HepG2 (cell line): ENCODE results near the gene ZNF740. TPM values are rescaled to one million over a fixed set of nuclear protein-coding genes. Genes with fewer than 3 reads are reported as not detected.

ENCODE experiments used
- AHDC1 ChIP-seq: sonication (generic); formaldehyde crosslinking; IDR thresholded peaks from 2 replicates; pipeline ENCODE4 v1.5.1; 2020; ENCODE audit warnings: mild to moderate bottlenecking, missing genetic modification reagents, borderline replicate concordance
- CENPT ChIP-seq: sonication (generic); formaldehyde crosslinking; IDR thresholded peaks from 2 replicates; pipeline ENCODE4 v1.8.0; 2022; ENCODE audit warnings: low read depth, mild to moderate bottlenecking, moderate library complexity, missing genetic modification reagents
- CHD4 ChIP-seq: fragments of 200-600 bp; sonication (generic); IDR thresholded peaks from 2 replicates; pipeline ENCODE4 v1.7.0; 2017; ENCODE audit warnings: mild to moderate bottlenecking, low read length, borderline replicate concordance
- HES4 ChIP-seq: sonication (generic); formaldehyde crosslinking; IDR thresholded peaks from 2 replicates; pipeline ENCODE4 v1.9.0; 2021; ENCODE audit warnings: mild to moderate bottlenecking, missing genetic modification reagents, borderline replicate concordance
- HOXA9 ChIP-seq: sonication (generic); formaldehyde crosslinking; IDR thresholded peaks from 2 replicates; pipeline ENCODE4 v1.8.1; 2022; ENCODE audit warnings: missing genetic modification reagents, mild to moderate bottlenecking, moderate library complexity, borderline replicate concordance
- MED1 ChIP-seq: sonication (generic); formaldehyde crosslinking; IDR thresholded peaks from 2 replicates; pipeline ENCODE4 v1.4.0; 2020; ENCODE audit warnings: missing genetic modification reagents
- MED13 ChIP-seq: sonication (generic); formaldehyde crosslinking; IDR thresholded peaks from 2 replicates; pipeline ENCODE4 v1.5.0; 2020; ENCODE audit warnings: missing genetic modification reagents
- SOX13 ChIP-seq, 3 experiments: fragments of 450-650 bp in 1 of 3; sonication (generic) in 1 of 3; formaldehyde crosslinking in 1 of 3; IDR thresholded peaks in 2 of 3; conservative IDR thresholded peaks in 1 of 3; 2 replicates each; pipeline versions ENCODE4 v1.5.0 to v1.6.1; 2016 to 2020; ENCODE audit warnings: antibody characterized with exemption in 1 of 3, mild to moderate bottlenecking in 1 of 3, missing compliant biosample characterization in 1 of 3, missing genetic modification reagents in 1 of 3, moderate library complexity in 1 of 3
- SP1 ChIP-seq, 2 experiments: fragments of 450-650 bp in 1 of 2; sonication (generic) in 1 of 2; formaldehyde crosslinking in 1 of 2; IDR thresholded peaks; 2 replicates each; pipeline versions ENCODE4 v1.4.0 to v1.6.1; 2016 to 2020; ENCODE audit warnings: missing genetic modification reagents in 1 of 2
- ZNF160 ChIP-seq: sonication (generic); formaldehyde crosslinking; IDR thresholded peaks from 2 replicates; pipeline ENCODE4 v1.8.0; 2022; ENCODE audit warnings: mild to moderate bottlenecking, inconsistent platforms, missing genetic modification reagents
- ZNF3 ChIP-seq: IDR thresholded peaks from 2 replicates; pipeline ENCODE4 v1.7.0; 2017; ENCODE audit warnings: inconsistent platforms
- ZNF441 ChIP-seq: sonication (generic); formaldehyde crosslinking; IDR thresholded peaks from 2 replicates; pipeline ENCODE4 v1.7.0; 2021; ENCODE audit warnings: missing genetic modification reagents, borderline replicate concordance
- ZNF460 ChIP-seq: sonication (generic); formaldehyde crosslinking; IDR thresholded peaks from 2 replicates; pipeline ENCODE4 v1.5.1; 2020; ENCODE audit warnings: missing genetic modification reagents, mild to moderate bottlenecking, borderline replicate concordance
- ZNF510 ChIP-seq: sonication (generic); formaldehyde crosslinking; IDR thresholded peaks from 2 replicates; pipeline ENCODE4 v1.4.0; 2020; ENCODE audit warnings: low read depth, mild to moderate bottlenecking, missing genetic modification reagents
- ZNF646 ChIP-seq: sonication (generic); formaldehyde crosslinking; IDR thresholded peaks from 2 replicates; pipeline ENCODE4 v1.9.0; 2021; ENCODE audit warnings: mild to moderate bottlenecking, missing genetic modification reagents
- ZNF816 ChIP-seq: sonication (generic); formaldehyde crosslinking; IDR thresholded peaks from 2 replicates; pipeline ENCODE4 v1.8.0; 2022; ENCODE audit warnings: missing genetic modification reagents, mild to moderate bottlenecking, borderline replicate concordance
- polyA plus RNA-seq, 8 experiments: library from polyadenylated mRNA; depleted of rRNA in 3 of 8; stranded (reverse) in 7 of 8; unstranded in 1 of 8; fragments of >200 nt; fragmentation: Illumina TruSeq in 4 of 8; extraction: Trizol in 4 of 8; gene quantifications; 2 replicates each; pipeline versions ENCODE4 v1.2.1 to v1.2.3, GENCODE V29; 2011 to 2016; ENCODE audit warnings: low read depth in 4 of 8, missing spikeins in 1 of 8, mixed read lengths in 1 of 8; ENCODE audit not compliant: insufficient read depth in 1 of 8
- total RNA-seq, 5 experiments: library from RNA; depleted of rRNA; stranded (reverse); fragments of >200 nt; fragmentation: Illumina TruSeq; extraction: Trizol; gene quantifications; 2 replicates each; pipeline ENCODE4 v1.2.3, GENCODE V29; 2016; ENCODE audit warnings: low read depth in 1 of 5

The ZNF740 gene
- total and polyA plus RNA-seq, 2 of the 13 experiments (the other 11 are each of a cell fraction or from before 2014, with no cell fraction given): 16.9 to 19.0 TPM

- TF ChIP-seq HES4 (CRISPR knock-in tag): peak; percentile 7; the same call in 1 of the 2 replicates
- TF ChIP-seq CHD4: no peak
- no peak; the same call in 1 of the 2 replicates for TF ChIP-seq ZNF460 (CRISPR knock-in tag)
- 0 out of 2 replicates have a peak, but pooled peaks have one; percentile 53 for TF ChIP-seq ZNF160
- TF ChIP-seq HOXA9: peak; percentile 27; the same call in 1 of the 2 replicates
- peak; percentile 72 for TF ChIP-seq ZNF441
- TF ChIP-seq SP1 (IDR thresholded peaks at IDR 0.05): no peak
- TF ChIP-seq SP1 (CRISPR knock-in tag; IDR thresholded peaks at IDR 0.05): peak; percentile 71; the same call in 1 of the 2 replicates
- TF ChIP-seq MED13: 0 out of 2 replicates have a peak, but pooled peaks have one; percentile 39
- no peak for TF ChIP-seq SOX13 (IDR thresholded peaks at IDR 0.05)
- peak in 1 of 2 experiments; percentile 43; a peak in 1 of 4 replicates for TF ChIP-seq SOX13 (CRISPR knock-in tag; conservative IDR thresholded peaks at IDR 0.05 in 1 of 2, IDR thresholded peaks at IDR 0.05 in 1 of 2)
- no peak for TF ChIP-seq AHDC1
- TF ChIP-seq ZNF510 (CRISPR knock-in tag): no peak
- TF ChIP-seq MED1 (CRISPR knock-in tag): peak; percentile 21; the same call in 1 of the 2 replicates
- peak; percentile 43; the same call in 1 of the 2 replicates for TF ChIP-seq ZNF816 (CRISPR knock-in tag)
- no peak for TF ChIP-seq ZNF646 (CRISPR knock-in tag)
- no peak for TF ChIP-seq ZNF3
- TF ChIP-seq CENPT (CRISPR knock-in tag): no peak
These were observed at the start of gene ZNF740, which contains the start of gene CSAD (continued) for GRCh38 chr12:53180220-53180930.
